SK-MEL-5 (cell line): ENCODE data around the gene MYO1B. TPM values are rescaled to one million over a fixed set of nuclear protein-coding genes. Genes with fewer than 3 reads are reported as not detected.

Source experiments
- DNase-seq: peaks from one replicate; pipeline ENCODE4 v3.0.0-alpha.2; 2016; ENCODE audit warnings: low read depth, low spot score
- in situ Hi-C: cut with HindIII; loops from 2 replicates; pipeline ENCODE4 v1.10.0; 2016; ENCODE audit warnings: low sequenced_read_pairs, high pct_unique_total_duplicates, low pct_unique_long_range_greater_than_20kb
- total RNA-seq: library from RNA; depleted of rRNA; stranded (reverse); fragments of >200 nt; shearing (Covaris generic); gene quantifications from 2 replicates; pipeline ENCODE4 v1.2.3, GENCODE V29; 2014

The MYO1B gene
- total RNA-seq, 1 experiment from 2014 or later, result 43.4 TPM

DNA sequence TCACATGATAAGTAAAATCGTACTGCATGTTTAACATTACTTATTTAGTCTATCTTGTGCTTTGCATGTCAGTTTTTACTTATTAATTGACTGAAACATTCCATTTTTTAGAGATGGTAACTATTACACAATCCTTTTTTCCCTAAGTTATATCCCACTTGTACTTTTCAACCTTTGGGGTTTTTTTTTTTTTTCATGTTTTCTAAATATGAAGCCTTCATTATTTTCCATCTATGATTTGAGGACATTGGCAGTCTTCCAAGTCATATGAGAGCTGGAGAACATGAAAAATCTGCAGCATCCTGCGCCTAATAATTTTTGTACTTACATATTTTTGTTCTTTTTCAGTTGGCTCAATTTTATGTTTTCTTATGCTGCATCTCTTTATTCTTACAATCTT is 113.9 kb downstream of the MYO1B start:
- DNase-seq, result no peak
- in situ Hi-C loops, result no loop called here

DNA sequence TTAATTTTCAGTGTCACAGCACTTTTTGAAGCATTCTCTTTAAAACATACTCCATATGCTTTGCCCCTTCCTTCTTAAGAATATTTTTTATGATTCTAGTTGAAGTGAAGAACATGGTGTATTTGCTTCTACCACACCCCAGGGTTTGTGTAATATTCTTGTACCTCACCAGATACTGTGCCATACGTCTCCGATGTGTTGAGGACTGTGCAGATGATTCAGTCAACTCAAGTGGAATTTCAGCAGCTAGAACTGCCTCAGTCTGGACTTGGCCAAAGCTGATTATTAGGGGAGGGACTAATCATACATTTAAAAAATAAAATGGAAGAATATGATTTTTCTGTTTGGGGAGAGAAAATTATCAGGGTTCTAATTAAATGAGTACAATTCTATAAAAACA is 115.7 kb downstream of the MYO1B start:
- in situ Hi-C loops, result no loop called here

DNA sequence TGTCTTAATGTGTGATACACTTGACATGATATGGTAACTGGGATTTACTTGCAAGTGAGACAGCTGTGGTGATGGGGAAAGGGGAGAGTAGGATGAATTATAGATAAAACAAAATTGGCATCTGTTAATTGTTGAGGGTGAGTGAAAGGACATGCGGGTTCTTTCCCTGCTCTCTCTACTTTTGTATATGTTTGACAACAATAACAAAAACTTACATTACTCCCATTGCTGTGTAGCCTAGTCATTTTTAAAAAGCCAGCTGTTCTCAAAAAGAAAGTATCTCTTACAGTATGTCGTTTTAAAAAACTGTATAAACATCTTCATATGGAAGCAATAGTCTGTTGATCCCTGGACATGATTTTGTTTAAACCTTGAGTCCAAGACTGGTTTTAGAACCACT is 117.6 kb downstream of the MYO1B start:
- DNase-seq, result no peak
- in situ Hi-C loops, result no loop called here

More for the DNA sequence above, 115.7 kb downstream of the MYO1B start:
- no peak for DNase-seq

DNA sequence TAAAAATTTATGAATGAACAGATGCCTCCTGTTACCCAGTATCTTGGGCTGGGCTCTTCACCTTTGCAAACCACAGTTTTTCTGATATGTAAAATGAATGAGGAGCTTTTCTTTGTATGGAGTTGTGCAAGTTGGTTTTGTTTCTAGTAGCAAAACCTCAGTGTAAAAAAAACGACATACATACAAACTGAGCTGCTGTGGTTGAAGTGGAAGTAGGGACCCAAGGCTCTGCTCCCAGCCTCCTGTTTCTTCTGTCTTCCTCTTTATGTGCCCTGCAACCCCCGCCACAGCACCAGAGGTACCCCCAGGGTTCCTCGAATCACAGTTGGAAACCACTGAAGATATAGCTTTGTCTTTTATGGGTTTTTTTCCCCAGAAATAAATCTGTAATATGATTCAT is 118.1 kb downstream of the MYO1B start:
- in situ Hi-C loops, result no loop called here
- DNase-seq, result no peak

DNA sequence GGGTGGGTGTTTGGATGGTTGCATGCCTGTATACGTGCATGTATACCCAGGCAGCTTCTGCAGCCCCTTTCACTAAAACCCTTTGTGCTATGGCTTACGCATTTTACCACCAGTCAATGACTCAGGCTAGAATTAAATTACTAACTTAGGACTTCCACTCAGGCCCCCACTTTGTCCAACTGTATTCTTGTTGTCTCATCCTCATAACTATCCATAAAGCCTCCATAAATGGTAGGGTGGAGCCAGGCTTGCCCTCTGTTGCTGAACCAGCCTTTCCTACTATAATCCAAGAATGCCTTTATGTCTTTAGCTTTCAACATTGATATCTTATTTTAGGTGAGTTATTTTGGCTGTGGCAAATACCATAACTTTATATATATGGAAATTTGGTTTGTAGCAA is 119.9 kb downstream of the MYO1B start:
- in situ Hi-C loops, result no loop called here
- no peak for DNase-seq

DNA sequence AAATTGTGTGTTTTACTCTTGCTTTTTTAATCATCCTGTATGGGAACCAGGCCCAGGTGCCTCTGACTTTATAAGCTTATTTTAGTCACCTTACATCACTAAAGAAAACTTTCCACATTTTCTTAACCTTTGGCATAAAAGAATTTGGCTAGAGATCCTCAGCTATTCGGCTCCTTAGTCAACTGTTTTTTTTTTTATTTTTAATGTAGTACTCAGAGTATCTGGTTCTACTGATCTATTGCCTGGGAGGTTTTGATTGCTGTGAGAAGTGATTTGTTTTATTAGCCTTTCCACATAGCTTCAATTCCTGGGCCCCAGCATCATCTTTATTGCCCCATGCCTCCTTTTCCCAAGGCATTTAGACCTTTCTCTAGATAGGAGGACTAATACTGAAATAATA is 121.0 kb downstream of the MYO1B start:
- no peak for DNase-seq
- in situ Hi-C loops, result no loop called here

DNA sequence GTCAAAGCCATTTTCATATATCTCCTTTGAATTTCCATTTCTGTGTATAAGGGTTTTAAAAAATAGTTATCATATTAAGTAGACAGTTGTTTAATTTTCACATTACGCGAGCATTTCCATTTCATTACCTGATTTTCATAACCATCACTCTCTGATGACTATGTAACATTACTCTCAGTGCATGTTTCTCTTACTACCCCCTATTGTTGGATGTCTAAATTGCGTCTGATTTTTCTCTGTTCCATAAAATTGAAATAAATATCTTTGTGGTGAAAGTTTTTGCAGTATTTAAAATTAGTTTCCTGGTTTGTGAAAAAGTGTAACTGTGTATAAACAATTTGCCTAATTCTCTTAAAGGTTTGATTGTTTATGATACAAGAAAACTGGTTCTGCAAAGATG is 123.8 kb downstream of the MYO1B start:
- DNase-seq, result peak; percentile 17
- in situ Hi-C loops, result no loop called here

DNA sequence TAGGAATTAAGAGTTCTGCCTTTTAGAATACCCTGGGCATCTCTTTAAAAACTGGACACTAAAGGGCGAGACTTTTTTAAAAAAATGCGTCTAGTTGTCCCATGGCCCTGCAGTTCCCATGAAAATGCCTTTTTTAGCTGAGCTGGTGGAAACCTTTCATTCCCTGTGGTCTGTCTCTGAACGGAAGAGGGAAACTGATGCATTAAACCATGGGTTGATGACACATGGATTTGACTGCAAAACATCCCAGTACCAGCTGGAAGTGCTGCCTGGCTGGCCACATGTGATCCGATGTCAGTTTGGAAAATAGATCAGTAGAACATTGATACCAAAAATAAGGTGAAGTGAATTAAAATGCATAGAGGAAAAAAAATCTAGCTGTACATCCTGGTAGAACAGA is 129.2 kb downstream of the MYO1B start:
- DNase-seq, result no peak
- in situ Hi-C loops, result no loop called here

DNA sequence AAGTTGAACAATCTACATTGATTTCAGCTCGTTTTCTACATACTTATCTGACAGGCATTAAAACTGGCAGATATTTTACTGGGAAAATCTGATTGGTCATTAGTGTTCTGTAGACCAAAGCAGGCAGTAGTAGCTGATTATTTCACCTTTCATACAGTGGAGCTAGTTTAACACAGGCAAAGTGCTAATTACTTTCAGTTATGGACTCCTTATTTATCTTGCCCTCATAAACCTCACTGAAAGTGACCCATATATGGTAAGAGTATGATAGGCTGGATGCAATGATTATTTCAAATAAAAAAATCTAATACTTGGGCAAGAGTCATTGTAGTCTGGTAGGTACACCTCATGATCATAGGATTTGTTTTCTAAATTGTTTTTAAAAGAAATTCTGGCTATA is 129.7 kb downstream of the MYO1B start:
- DNase-seq, result no peak
- in situ Hi-C loops, result no loop called here

DNA sequence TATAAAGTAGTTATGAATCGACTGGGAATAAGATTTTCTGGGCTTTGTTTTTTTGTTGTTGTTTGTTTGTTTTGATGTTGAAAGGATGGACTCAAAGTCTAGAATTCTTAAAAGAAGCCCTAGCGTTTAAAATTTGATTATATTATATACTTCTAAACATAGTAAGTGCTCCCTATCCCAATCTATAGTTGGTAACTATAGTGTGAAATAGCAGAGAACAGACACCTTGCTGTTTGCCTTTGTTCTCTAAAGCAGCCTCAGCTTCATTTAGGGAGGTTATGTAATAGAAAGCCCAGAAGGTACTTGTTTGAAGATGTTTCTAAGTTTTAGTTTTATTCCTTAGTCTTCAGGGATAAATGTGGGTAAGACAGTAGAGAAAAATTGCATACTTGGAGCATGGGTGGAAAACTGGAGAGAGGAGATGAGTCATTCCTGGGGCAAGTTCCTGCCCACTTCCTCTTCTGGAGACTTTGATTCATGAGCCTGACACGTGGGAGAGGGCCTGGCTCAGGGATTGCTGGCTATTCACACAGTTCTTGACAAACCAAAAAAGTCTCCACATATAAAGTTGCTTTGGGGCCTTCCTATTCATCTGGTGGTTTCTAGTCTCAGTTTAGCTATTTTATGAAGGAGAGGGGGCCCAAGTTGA is 131.9 kb downstream of the MYO1B start:
- peak; percentile 82 for DNase-seq
- in situ Hi-C loops, result no loop called here

DNA sequence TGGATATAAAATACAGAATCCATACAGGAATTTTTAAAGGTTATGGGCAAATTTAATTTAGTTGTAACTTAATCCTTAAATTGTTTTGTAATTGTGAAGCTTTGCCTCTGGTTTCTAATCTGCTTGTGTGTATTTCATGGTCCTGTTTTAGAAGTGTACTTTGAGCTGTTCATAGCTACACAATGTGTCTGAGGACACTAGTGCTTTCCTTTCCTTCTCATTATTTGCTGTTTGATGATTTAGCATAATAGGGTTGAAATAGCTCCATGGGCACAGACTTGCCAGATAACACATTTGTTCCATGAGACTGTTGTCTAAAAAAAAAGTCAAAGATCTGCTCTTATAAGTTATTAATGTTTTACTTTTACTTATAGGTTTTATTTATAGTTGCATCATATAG is 134.2 kb downstream of the MYO1B start:
- in situ Hi-C loops, result no loop called here
- no peak for DNase-seq

DNA sequence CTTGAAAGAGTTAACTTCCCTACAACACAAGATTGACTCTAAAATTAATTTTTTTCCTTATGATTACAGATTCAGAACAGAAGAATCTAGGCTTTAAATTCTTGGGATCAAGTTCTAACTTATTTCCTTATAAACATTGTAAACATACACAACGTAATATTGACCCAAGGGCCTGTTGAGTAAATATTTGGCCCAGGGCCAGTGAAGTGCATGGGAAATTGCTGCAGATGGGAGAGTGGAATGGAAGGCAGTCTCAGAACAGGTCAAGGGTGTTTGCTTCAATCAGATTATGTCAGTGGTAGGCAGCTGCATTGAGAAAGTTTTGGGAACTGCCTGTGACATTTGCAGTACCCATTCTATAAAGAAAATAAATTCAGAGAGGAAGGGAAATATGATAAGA is 137.6 kb downstream of the MYO1B start:
- DNase-seq, result no peak
- in situ Hi-C loops, result no loop called here

DNA sequence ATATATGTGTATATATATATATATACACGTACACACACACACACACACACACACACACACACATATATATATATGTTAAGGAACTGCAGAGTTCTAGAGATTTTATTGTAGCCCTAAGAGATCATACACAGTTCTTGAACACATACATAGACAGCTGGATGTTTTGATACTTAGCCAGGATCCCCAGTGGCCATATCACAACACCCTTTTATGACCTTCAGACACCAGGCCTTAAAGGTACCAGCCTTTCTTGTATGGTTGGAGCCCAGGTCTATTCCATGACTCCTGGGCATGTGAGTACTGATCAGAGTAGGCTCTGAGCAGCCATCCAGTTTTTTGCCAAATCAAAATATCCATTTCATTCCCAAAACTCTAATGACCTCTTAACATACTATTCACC is 138.3 kb downstream of the MYO1B start:
- DNase-seq, result no peak
- in situ Hi-C loops, result no loop called here

DNA sequence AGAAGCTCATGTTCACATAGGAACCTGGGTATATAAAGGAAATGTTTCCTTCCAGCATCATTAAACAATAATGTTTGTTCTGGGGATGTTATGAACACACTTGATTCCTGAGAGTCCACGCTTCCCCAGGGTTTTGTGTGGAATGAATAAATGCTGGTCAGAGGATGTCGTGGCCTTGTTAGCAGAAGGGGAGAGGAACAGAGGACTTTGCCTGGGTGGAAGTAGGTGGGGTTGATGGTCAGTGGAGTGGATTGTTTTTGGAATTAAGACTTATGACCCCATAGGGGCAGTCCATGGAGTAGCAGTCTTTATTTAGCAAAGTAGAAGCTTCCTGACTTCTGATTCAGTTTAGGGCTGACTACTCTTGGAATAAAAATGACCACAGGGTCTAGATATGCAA is 139.6 kb downstream of the MYO1B start:
- no peak for DNase-seq
- in situ Hi-C loops, result no loop called here

DNA sequence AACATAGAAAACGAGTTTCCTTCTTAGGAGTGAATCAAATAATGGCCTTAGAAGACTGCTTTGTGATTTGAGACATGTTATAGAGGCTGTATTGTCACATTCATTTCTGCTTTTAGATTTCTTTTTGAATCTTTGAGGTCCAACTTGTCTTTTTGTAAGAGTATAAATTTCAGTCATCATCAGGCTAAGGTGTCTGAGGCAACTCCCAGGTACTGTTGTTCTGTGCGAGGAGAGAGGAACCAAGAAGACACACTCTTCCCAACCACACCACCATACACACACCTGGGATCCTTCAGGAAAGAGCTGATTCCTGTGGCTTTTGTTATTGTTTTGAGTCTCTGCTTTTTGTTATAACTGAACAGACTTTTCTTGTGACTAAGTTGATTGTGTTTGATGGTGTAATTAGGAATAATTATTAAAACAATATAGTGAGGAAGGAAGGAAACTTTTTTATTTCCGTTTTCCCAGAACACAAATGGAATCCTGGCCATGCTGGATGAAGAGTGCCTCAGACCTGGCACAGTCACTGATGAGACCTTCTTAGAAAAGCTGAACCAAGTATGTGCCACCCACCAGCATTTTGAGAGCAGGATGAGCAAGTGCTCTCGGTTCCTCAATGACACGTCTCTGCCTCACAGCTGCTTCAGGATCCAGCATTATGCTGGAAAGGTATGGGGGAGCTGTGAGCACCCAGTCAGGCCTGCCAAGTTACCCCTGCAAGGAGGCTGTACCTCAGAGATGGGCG is 140.4 kb downstream of the MYO1B start:
- DNase-seq, result no peak
- in situ Hi-C loops, result no loop called here

DNA sequence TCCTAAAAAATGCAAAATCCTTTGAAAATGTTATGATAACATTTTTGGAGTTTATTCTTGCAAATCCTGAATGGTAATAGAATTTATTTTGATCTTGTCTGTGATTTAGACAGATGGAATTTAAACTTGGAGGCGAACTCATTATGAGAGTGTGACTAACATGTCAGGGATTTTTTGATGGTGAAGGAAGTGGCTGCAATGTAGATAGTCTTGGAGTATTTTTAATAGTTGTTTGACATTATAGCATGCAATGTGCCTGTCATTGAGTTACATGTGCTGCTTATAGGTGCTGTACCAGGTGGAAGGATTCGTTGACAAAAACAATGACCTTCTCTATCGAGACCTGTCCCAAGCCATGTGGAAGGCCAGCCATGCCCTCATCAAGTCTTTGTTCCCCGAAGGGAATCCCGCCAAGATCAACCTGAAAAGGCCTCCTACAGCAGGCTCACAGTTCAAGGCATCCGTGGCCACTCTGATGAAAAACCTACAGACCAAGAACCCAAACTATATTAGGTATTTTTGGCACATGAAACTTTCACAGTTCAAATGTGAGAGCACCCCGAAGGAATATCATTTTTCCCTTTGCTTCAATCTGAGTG is 141.8 kb downstream of the MYO1B start:
- in situ Hi-C loops, result no loop called here
- DNase-seq, result no peak

DNA sequence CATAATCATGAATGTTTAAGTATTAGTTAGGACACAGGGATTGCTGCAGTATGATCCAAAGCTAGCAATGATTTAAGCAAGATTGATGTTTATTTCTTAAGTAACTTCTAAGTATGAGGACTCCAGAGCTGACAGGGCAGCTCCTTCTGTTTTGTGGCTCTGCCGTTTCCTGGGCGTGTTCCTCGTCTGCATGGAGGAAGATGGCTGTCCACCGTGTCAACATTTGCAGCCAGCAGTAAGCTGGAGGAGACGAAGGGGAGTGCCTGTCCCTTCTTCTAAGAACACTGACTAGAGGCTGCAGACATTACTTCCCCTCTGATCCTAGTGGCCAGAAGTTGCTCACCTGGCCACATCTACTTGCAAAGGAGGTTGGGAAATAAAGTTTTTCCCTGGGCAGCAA is 144.1 kb downstream of the MYO1B start:
- in situ Hi-C loops, result no loop called here
- DNase-seq, result no peak

DNA sequence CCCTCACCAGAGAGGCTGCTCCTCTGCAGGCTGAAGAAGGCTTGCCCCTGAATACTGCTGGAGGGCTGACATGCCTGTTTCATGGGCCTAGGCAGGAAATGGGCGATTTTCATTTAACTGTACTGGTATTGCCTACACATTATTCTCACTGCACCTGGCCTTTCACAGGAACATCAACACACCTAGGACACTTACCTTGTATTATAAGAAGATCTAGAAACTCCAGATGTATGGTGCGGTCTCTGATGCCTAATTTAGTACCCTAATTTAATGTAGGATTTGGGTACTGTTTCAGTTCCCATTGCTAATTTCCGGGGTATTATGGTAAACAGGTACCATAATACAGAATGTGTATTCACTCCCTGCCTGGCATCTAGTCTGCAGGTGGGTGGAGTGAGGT is 146.0 kb downstream of the MYO1B start:
- no peak for DNase-seq
- in situ Hi-C loops, result no loop called here

DNA sequence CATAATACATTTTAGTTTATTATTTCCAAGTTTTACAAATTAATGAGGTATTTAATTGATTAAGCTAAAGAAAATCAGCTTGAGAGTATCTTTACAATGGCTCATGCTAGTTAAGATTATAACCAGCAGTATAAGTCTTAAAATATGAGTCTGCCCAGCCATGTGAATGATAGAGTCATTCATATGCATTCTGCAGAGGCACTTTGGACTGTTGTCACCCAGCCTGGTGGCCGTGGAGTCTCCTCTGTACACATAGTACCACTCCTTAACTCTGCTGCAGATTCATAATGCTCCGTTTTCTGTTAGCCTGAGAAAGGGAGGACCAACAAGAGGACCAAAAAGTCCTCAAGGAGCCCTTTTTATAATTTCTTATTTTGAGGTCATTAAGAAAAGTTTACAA is 148.8 kb downstream of the MYO1B start:
- in situ Hi-C loops, result no loop called here
- no peak for DNase-seq
